ENCODE results near the gene SCPEP1.
"Not testable (repeated sequence)": the region's sequence is repeated elsewhere in the genome, so short reads cannot be mapped to it uniquely, and the experiment has no call there.

Gene SCPEP1

GRCh38 chr17:56977673-56978395, at the start of gene SCPEP1:
Gene SCPEP1, plus strand, starts transcription at chr17:56978131. Its CDS starts 29 bp downstream, at chr17:56978160.
- DNase-seq (ENCODE audit: low read depth in 2 of 2) = peak; percentile 32 to 36

DNA sequence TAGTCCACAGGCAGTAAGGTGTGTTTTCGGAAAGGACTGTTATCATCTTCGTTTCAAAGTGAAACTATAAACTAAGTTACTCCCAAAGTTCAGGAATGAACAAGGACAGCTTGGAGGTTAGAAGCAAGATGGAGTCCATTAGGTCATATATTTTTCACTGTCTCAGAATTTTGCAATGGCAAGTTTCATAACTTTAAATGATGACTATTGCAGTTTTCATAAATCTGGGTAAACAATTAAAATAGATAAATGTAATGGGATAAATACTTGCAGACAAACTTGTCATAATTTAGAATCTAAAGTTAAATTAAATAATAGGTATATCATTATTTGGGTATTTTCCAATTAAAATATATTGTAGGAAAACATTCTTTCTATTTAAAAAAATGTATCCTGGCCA, 49.3 kb upstream of the SCPEP1 start:
- DNase-seq (ENCODE audit: low read depth in 2 of 2) = no peak

- no peak for DNase-seq (ENCODE audit: low read depth in 2 of 2)
These were observed 48.5 kb upstream of the SCPEP1 start for GRCh38 chr17:56929362-56929969.

DNA sequence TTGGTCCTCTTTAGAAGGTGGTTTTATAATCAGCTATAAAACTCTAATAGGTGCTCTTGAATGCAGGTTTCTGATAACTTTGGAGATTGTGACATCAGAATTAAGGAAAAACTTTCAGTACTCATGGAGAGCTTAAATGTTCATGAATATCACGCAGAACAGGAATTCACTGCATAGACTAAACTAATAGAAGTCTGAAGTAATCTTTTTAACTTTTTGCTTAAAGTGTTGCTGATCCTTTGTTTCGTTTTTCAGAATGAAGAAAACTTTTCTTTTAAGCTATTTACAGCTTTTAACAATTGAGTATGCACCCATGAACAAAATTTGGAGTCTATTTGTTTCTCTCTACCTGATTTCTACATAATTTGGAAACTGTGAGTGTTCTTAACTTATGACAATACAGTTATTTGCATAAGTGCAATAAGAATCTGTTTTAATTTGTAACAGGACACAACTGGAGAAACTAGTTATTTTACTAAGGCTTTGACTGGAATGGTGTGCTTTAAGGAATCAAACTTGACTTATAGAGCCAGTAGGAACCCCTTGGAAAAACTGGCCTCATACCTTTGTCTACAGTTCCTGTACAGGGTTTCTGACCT, 47.1 kb upstream of the SCPEP1 start:
- no peak for DNase-seq (ENCODE audit: low read depth in 2 of 2)

DNA sequence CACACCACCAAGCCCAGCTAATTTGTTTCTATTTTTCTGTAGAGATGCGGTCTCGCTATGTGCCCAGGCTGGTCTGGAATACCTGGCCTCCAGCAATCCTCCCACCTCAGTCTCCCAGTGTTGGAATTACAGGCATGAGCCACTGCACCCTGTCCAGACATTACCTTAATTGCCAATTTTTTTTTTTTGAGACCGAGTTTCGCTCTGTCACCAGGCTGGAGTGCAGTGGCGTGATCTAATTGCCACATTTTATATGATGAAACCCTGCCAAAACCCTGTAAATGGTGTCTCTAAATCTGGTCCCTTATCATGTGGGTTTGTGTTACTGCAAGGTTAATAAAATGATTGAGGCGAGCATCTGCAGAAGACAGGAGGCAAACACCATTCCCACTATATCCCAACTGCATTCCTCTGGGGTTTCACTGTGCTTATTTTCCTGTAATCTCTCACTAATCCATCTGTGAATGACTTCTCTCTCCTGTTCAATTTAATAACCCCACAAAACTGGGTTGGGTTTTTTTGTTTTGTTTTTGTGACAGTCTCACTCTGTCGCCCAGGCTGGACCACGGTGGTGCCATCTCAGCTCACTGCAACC, 44.7 kb upstream of the SCPEP1 start:
- no peak for DNase-seq (ENCODE audit: low read depth in 2 of 2)

DNA sequence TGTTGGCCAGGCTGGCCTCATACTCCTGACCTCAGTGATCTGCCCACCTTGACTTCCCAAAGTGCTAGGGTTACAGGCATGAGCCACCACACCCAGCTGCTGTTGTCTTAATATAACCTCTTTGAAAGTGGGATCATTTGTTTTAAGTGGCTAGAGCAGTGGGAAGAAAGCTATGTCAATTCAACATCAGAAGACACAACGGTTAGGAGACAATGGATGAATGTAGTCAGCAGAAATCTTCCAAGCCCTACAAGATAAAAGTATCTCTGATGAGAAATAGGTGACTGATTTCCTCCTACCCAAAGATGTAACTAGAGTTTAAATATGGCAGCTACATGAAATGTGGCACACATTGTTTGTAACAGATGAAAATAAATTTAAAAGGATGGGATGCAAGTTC, 44.1 kb upstream of the SCPEP1 start:
- no peak for DNase-seq (ENCODE audit: low read depth in 2 of 2)

GRCh38 chr17:56934280-56934679, 43.7 kb upstream of the SCPEP1 start:
- DNase-seq (ENCODE audit: low read depth in 2 of 2) = no peak

- no peak for DNase-seq (ENCODE audit: low read depth in 2 of 2)
These were observed 42.5 kb upstream of the SCPEP1 start for GRCh38 chr17:56935461-56935860.

DNA sequence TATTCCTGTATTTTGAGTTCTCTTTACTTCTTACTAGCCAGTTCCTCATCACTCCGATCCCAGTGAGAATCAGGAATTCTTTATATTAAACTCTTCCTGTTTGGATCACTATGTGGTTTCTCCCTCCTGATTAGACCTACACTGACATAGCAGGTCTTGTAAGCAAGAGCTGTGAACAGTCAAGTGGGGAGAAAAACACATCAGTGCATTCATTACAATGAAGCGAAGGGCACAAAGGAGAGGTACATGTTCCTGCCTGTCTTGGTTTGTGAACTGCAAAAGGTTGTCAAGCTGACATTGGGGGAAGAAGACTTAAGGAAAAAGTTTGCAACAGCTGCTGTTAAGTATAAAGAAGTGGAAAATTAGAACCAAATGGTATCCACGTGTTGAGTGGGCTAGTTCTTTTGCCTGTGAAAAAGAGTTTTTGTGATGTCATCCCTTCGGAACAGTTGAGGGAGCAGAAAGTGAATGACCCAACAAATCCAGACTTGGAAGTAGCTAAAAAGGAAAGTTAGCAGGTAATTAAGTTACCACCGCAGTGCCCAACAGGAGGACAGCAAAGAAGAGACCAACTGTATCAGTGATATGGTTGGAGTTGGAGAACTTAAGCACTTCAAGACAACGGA, 41.1 kb upstream of the SCPEP1 start:
- no peak for DNase-seq (ENCODE audit: low read depth in 2 of 2)

GRCh38 chr17:56937687-56938086, 40.2 kb upstream of the SCPEP1 start:
- no peak for DNase-seq (ENCODE audit: low read depth in 2 of 2)

GRCh38 chr17:56938206-56938605, 39.7 kb upstream of the SCPEP1 start:
- DNase-seq (ENCODE audit: low read depth in 2 of 2) = not testable (repeated sequence)

GRCh38 chr17:56939869-56940484, 38.0 kb upstream of the SCPEP1 start:
- DNase-seq (ENCODE audit: low read depth in 2 of 2) = peak; percentile 44 to 46

DNA sequence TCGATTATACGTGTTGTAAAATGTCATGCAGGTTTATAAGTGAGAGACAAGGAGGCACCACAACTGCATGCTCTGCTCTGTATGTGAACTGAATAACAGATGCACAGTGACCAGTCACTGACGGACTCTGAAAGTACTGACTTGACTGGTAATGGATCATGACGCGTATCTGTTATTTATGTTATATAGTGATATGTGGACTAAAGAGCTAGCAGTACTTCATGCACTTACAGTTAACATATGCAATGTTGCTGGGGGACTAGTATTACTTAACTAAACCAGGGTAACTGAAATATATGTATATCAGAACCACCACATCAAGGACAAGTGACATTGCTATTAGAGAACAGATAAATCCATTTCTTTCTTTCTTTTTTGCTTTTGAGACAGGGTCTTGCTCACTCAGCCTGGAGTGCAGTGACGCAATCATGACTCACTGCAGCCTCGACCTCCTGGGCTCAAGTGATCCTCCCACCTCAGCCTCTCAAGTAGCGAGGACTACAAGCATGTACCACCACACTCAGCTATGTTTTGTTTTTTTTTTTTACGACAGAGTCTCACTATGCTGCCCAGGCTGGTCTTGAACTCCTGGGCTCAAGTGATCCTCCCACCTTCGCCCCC, 34.3 kb upstream of the SCPEP1 start:
- DNase-seq (ENCODE audit: low read depth in 2 of 2) = no peak

DNA sequence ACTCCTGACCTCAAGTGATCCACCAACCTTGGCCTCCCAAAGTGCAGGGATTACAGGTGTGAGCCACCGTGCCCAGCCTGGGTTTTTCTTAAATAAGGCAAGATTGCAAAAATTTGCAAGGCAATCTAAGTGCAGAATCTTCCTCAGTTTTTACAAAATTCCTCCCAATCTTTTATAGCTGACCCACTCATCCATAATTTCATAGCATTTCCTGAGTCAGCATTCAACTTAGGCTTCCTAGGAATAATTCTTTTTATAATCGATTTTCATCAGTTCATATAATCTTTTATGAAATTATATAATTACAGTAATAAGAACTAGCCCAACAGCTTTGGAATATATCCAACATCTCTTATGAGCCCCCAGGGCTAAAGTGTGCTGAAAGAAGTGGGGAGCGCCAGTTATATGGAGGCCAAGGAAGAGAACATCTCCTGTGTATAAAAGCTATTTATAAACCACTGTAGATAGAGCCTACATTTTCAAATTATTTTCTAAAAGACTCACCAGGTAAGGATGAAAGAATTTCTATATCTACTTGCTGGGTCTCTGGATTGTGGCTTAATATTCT, 31.9 kb upstream of the SCPEP1 start:
- DNase-seq (ENCODE audit: low read depth in 2 of 2) = no peak

DNA sequence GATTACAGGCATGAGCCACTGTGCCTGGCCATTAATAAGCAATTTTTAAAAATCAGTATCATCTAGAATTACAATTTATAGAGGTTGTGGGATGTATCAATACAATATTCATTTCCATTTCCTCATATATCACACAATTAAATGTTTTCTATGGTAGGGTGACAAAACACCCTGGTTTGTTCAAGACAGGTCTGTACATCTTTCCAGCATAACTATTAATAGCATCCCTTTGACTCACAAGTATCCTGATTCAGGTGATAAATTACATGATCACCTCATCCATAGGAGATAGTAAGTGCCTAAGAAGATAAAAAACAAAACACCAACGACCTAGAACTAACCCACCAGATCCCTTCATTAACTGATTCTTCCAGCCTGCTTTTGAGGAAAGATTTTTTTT, 30.2 kb upstream of the SCPEP1 start:
- no peak for DNase-seq (ENCODE audit: low read depth in 2 of 2)

DNA sequence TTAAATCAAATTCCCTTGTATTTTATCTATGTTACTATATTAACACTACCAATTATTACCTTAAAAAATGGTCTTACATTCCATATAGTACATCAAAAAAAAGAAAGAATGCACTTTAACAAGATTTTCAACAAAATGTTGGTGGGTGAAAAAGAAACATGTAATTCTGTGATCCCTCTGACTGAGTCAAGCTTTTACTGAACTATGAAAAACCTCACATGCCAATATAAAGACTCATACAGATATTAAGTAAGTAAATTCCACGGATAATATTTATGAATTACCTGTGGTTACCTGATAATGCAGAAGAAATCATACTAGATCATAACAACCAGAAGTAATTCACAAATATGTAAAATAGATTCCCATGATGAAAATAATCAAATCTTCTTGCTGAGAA, 29.4 kb upstream of the SCPEP1 start:
- no peak for DNase-seq (ENCODE audit: low read depth in 2 of 2)

- no peak for DNase-seq (ENCODE audit: low read depth in 2 of 2)
These were observed 28.3 kb upstream of the SCPEP1 start for GRCh38 chr17:56949595-56949994.

- no peak for DNase-seq (ENCODE audit: low read depth in 2 of 2)
These were observed 20.9 kb upstream of the SCPEP1 start for GRCh38 chr17:56956992-56957391.

- peak; percentile 78 for DNase-seq (ENCODE audit: low read depth in 2 of 2)
These were observed 17.1 kb upstream of the SCPEP1 start, which contains the start of gene COIL for GRCh38 chr17:56960596-56961538. Gene COIL, minus strand, starts transcription at chr17:56961050. Its CDS starts 31 bp downstream, at chr17:56961019.

GRCh38 chr17:56965241-56965640, 12.7 kb upstream of the SCPEP1 start:
- DNase-seq (ENCODE audit: low read depth in 2 of 2) = not testable (repeated sequence)
